GM19193 (cell line): ENCODE results near the gene MYO1D.

Experiments used
- POLR2A ChIP-seq: IDR thresholded peaks from 4 replicates; pipeline ENCODE4 v1.6.1; 2011; ENCODE audit not compliant: insufficient read depth, insufficient read length; ENCODE audit errors: extremely low read depth

MYO1D gene

DNA sequence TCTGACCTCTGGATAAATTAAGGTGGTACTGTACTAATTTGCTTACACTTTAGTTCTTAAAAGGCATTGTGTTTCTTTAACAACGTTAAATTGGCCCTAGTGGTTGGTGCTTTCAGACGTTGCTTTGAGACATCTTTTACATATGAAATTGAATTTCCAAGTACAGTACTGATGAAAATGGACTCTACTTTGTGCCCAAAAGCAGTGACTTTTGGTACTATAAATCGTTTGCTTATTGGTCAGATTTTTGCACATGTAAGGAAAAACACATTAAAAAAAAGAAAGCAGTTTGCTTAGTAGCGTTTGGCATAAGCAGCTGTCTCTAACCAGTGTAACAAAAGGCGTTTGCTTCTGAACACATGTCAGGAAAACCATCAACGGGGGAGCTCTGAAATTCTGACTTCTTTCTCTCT lies 250.5 kb downstream of the MYO1D start:
- no peak for TF ChIP-seq POLR2A

DNA sequence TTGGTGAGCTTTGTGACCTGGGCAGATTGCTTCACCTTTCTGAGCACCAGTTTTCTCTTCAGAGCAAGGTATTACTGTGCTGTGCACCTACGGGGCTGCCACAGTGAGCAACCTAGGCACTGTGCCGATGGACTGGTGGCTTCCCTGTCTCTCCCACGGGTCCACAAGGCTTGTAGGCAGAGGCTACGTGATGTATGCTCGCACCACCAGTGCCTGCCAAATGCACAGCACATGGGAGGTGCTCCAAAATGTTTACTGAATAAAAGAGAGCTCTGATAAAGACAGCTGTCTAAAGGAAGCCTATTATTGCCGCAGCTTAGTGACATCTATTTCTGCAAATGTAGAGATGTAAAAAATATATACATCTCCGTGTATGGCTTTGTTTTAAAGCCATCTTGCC lies 251.0 kb downstream of the MYO1D start:
- TF ChIP-seq POLR2A, result no peak

DNA sequence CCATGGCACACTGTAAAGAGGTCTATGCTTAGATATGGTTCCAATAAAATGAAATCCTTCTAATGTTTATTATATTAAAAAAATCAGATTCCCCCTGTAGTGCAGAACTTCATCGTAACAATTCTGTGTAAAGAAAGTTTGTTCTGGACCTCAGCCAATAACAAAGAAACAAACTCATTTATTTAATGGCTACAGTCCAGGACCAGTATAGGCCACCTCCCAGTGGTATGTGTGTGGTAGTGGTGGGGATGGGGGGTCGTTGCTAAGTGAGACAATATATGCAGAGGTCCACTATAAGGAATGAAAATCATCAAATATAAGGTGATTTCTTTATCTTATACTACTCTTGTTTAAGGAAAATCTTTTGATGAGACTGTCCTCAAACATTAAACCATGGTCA lies 253.7 kb downstream of the MYO1D start:
- no peak for TF ChIP-seq POLR2A

DNA sequence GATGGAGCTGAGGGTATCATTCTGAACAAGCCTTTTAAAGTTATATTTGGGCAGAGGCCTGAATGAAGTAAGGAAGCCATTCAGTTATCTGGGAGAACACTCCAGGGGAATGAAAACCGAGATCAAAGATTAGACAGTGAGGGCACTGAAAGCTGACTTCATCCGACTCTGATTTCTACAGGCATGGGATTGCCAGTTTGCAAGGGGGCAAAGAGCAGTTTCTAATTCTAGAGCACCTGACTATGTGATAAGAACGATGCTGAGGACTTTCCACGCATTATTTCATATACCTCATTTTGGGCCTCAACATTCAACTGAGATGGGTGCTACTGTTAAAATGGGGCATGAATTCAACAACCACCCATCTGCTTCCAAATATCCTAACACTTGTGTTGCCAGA lies 254.4 kb downstream of the MYO1D start:
- no peak for TF ChIP-seq POLR2A

DNA sequence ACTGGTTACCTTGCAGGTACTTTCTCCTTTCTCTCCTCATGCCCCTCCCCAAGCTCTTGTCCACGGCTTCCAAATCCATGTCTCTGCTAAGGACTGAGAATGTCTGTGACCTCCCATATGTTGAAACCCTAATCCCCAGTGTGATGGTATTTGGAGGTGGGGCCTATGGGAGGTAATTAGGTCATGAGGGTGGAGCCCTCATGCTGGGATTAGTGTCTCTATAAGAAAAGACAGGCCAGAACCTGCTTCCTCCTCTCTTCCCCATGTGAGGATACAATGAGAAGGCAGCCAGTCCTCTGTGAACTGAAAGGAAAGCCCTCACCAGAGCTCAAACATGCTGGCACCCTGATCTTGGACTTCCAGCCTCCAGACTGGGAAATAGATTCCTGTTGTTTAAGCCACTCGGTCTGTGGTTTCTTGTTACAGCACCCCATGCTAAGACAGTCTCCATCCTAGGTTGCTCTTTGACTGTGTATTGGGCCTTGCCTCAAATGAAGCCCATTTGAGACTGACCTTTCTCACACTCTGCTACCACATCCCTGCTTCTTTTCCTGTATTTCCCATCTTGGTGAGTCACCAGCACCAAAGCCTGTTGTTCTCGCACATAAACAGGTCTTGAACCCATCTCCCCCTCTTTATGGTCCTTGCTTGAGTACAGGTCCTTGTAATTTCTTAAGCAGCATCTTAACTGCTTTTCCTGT lies 255.2 kb downstream of the MYO1D start:
- TF ChIP-seq POLR2A, result no peak

DNA sequence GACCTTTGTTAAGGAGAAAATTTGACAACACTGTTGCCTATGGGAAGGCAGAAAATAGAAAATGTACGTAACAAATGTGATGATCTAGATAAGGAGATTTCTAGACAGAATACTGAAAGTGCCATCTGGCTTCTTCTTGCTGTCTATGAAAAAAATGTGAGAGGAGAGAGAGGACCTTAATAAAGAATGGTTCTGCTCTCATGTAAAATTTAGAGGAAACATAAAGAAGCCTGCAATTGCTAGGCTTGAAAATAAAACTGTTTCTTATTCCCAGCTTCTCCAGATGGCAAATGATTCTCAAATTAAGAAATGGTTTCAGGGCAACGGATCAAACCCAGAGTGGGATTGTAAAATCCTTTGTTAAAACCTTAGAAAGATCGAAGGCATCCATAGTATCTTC lies 261.6 kb downstream of the MYO1D start:
- no peak for TF ChIP-seq POLR2A

DNA sequence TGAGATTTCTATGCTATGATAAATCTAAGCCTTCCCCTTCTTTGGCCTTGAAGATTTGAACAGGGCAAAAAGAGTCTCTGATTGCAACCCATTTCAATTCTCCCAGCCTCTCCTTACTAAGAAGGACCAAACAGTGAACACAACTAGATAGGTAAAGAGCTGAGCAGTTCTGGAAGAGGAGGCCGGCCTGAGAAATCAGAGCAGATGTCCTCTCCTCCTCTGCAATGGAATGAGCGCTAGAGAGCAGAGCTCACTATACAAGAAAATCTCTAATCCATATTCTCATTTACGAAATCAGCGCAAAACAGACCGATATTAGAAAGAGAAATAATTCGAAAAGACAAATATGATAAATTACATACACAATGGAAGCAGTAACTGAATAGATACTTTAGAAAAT lies 266.0 kb downstream of the MYO1D start:
- no peak for TF ChIP-seq POLR2A

DNA sequence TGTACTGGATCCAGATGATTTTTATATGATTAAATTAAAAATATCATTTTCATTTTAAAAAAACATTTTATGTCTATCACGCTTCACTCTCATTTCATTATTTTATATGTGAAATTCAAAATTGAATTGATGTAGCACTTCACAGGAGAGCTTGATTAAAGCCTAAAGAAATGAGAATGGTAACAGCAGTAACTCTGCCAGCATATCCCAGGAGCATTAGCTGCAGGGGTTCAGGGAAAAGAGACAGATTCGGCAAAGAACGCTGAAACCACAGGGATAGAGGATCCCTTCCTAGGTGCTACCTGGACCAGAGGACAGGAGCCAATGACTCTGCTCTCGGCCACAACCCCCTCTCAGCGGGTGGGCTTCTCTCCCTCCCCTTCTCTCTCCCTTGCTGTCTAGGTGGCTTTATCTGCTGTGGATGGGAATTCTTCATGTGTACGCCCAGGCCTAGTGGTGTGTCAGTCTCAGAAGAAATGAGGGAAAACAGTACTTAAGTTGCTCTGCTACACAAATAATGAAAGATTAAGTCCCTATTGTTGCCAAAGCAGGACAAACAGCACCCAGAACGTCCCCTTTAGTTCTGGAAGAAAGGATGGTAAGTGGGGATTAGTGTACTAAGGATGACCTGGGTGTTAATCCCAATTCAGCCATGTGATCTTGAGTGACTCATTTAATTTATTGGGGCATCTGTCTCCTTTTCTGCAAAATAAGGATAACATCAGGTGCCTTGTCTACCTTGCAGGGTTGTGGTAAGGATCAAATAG lies 266.9 kb downstream of the MYO1D start:
- TF ChIP-seq POLR2A, result no peak

DNA sequence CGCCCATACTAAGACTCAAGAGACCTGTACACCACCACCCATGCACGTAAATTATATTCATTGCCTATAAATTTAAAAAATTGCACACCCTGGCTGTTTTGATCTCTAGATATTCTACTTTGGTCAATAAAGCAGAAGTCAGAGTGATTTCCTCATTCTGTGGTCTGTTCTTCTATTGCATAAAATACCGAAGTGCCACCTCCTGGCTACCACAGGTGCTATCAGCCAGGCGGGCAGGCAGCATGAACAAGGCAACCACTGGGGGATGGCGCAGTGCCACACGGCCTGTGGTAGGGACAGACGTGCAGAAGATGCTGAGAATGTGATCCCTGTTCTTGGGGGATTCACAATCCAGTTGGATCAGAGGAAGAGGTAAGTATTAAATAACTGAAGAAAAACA lies 267.8 kb downstream of the MYO1D start:
- TF ChIP-seq POLR2A, result no peak

DNA sequence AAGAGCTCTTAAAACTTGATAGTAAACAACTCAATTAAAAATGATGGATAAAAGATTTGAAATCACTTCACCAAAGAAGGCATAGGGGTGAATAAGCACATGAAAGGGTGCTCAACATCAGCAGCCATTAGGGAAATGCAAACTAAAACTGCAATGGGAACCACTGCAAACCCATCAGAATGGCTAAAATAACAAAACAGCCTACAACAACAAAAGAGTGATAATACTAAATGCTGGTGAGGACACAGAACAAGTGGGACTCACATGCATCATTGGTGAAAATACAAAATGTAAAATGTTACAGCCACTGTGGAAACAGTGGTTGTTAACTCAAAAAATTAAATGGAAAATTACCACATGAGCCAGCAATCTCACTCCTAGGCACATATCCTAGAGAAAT lies 268.7 kb downstream of the MYO1D start:
- no peak for TF ChIP-seq POLR2A

DNA sequence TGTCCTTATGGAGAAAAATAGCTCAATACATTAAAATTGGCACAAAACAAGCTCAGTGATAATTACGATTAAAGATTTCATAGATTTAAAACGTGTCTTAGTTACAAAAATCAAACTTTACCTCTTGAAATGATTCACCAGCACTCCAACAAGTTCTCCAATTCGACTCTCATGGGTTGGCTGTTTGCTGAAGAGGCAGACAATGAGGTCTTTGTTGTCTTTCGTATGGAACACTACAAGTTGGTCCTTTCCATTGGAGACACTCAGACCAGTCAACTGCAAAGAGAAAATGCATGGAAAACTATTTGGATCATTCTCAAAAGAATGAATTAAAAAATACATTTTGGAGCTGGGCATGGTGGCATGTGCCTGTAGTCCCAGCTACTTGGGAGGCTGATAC lies 272.0 kb downstream of the MYO1D start:
- no peak for TF ChIP-seq POLR2A

DNA sequence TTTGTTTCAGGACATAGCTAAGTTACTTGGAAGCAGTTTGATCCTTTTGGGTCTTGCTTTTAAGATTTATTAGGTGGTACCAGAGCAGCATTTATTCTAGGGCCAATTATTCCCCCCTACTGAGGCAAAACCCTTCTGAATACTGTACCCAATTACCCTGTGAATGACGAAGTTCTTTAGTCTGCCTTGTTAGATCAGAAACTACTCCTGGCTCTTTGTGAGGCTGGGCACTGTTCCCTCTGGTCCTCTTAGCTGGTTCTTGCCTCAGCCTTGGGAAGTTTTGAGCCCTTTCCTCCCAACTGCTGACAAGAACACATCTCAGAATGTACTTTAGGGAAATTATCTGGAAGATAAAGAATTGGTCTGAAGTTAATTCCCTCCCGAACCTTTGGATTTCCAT lies 274.5 kb downstream of the MYO1D start:
- TF ChIP-seq POLR2A, result no peak

DNA sequence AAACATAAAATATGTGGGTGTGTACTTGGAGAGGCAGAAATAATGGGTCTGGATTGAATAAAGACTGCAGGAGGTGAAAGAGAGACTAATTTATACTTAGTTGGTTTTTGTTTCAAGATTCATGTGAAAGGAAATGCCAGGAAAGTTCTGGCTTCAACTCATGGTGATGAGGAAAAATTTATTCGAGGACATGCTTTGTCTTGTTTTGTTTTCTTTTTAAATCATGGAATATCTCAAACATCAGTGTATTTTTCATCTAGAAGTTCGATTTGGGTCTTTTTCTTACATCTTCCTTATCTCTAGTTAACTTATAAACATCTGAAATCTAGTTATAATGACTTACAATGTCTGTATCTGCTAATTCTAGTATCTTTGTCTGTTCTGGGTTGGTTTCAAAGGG lies 275.1 kb downstream of the MYO1D start:
- no peak for TF ChIP-seq POLR2A

DNA sequence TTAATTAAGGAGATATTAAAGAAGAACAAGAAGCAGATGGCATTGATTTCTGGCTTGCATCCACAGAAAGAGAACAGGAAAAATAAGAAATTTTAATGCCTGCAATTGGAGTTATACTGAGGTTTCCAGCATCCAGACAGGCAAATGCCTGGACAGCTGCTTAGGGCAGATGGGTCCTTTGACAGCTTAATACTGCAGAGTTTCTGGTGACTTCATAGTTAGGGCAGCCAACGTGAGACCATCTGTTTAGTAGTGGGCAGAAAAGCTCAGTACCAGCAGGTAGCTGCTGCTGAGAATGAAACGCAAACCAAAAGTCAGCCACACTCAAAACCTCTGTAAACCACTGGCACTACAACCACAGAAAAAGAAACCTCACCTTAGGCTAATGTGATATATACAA lies 280.3 kb downstream of the MYO1D start:
- TF ChIP-seq POLR2A, result no peak

DNA sequence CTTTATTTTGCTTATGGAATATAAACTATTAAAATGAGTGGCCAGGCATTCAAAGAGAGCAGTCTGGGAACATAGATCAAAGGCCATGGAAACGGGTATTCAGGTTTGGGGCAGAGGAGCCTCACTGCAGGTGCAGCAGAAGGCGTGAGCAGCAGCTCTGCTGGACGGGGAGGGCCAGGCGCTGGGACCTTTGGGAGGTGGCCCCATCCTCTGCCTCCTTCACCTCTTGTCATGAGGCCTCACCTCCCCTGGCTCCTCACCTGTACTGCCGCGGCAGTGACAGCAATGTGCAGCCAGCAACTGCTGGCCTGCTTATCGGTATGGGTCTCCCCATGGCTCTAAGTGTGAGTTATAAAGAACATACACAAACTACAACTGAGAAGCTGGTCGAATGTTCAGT lies 280.7 kb downstream of the MYO1D start:
- TF ChIP-seq POLR2A, result no peak

DNA sequence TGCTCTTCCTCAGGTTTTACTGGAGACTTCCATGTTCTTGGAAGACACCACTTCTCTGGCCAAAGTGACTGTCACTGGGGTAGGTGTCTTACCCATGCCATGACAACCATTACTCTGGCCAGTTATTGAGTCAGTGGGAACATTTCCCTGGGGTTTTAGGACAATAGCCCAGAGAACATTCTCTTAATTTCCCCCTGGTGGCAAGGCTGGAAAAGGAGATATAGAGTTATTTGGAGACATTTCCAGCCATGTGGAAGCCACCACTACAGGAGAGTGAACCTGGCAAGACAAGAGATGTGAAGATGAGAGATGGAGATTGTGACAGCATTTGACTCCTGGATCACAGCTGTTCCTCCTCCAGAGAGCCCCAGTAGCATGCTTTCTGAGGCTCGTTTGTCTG lies 283.9 kb downstream of the MYO1D start:
- no peak for TF ChIP-seq POLR2A

DNA sequence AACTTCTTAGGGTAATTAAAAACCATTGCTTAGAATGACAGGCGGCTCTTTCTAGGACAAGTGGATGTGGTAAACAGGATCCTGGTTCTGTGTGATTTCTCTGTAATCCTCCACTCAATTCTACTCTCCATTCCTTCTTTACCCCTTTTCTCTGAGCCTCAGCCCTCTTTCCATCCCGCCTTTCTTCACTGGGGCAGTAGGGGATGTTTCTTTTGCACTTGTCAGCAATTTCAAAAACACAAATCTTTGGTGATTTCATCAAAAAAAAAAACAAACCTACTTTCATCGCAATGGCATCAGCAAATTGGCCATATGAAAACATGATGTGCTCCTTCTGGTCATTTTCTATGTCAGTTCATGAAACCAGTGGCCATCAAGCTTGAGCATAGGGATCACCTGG lies 285.5 kb downstream of the MYO1D start:
- no peak for TF ChIP-seq POLR2A

DNA sequence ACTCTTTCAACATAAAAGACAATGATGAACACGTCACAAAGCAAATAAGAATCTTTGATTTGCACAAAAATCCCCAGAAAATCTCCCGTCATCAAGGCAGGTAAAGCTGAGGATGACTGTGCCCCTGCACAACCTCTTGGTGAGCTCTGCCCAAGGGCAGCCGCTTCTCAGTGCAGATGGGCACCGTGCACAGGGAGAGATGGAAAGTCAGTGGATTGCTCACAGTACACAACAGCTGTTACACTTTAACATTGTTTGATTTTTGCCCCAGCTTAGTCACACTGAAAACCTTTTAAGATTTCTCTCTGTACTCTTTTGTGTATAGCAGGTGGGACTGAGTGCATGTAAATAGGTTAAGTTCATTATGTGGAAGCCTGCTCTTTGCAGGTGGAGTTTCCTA lies 285.9 kb downstream of the MYO1D start:
- no peak for TF ChIP-seq POLR2A

DNA sequence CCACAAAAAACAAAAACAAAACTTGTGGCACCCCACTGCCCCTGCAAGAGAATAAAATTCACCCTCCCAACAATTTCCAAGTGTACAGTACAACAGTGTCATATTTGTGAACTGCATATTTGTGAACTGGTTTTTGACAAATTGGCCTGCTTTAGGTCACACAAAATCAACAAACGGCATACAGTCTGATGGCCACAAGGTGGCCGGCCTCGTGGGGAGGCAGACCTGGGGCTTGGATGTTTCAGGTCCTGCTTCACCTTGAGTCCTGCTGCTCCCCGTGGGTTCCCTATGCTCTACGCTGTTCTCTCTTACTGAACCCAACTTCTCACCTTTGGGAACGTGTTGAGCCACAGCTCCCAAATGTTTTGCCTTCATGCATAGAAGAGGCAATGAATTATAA lies 287.9 kb downstream of the MYO1D start:
- TF ChIP-seq POLR2A, result no peak
